GM12892 (cell line): Measurements from ENCODE around the gene OPN1MW.
"Not testable (repeated sequence)": the region's sequence is repeated elsewhere in the genome, so short reads cannot be mapped to it uniquely, and the experiment has no call there.

Experiments used
- POLR2A ChIP-seq: IDR thresholded peaks from 2 replicates; pipeline ENCODE4 v1.6.1; 2011; ENCODE audit warnings: low read depth, low read length, control low read depth
- POLR2AphosphoS5 ChIP-seq: IDR thresholded peaks from 2 replicates; pipeline ENCODE4 v1.6.1; 2011; ENCODE audit warnings: low read depth, low read length, control low read depth
- TAF1 ChIP-seq: IDR thresholded peaks from 2 replicates; pipeline ENCODE4 v1.6.1; 2011; ENCODE audit warnings: low read depth, mild to moderate bottlenecking, control low read depth, low read length, borderline replicate concordance

- TF ChIP-seq POLR2AphosphoS5, POLR2A, TAF1: not testable (repeated sequence)
Measured at GRCh38 chrX:154159345-154159744, 23.1 kb upstream of the OPN1MW start.
